Mucosa of descending colon (tissue), 3 donors: ENCODE data around the gene TNFRSF17. TPM values are rescaled to one million over a fixed set of nuclear protein-coding genes. Genes with fewer than 3 reads are reported as not detected.
"Not testable (repeated sequence)": the region's sequence is repeated elsewhere in the genome, so short reads cannot be mapped to it uniquely, and the experiment has no call there.

Source experiments
- ATAC-seq: fragments of 200-7000 bp; cut with Tn5 transposase; one replicate; pipeline ENCODE4 v1.9.1; 2020; ENCODE audit warnings: mild to moderate bottlenecking, moderate library complexity
- DNase-seq, 3 donors: peaks; one replicate each; pipeline ENCODE4 v3.0.0-alpha.2; 2020
- H3K36me3 ChIP-seq: fragments of 200-600 bp; one replicate; pipeline ENCODE4 v1.8.0; 2021; ENCODE audit warnings: low read depth, mild to moderate bottlenecking
- H3K4me1 ChIP-seq: fragments of 200-600 bp; one replicate; pipeline ENCODE4 v1.8.0; 2021; ENCODE audit warnings: low read depth, mild to moderate bottlenecking
- H3K4me3 ChIP-seq: fragments of 200-600 bp; one replicate; pipeline ENCODE4 v1.8.0; 2021; ENCODE audit warnings: mild to moderate bottlenecking
- H3K9me3 ChIP-seq: fragments of 200-600 bp; one replicate; pipeline ENCODE4 v1.8.0; 2021; ENCODE audit warnings: mild to moderate bottlenecking
- CTCF ChIP-seq: fragments of 200-600 bp; IDR thresholded peaks from one replicate; pipeline ENCODE4 v1.8.0; 2022; ENCODE audit warnings: antibody characterized with exemption, mild to moderate bottlenecking
- intact Hi-C, 2 donors: fragments of 100-400 bp; cut with DNase I in 1 of 2; cut with micrococcal nuclease in 1 of 2; formaldehyde crosslinking; loops; one replicate each; pipeline versions ENCODE4 v1.11.0 to v1.11.1; 2022; cut with DNase I, micrococcal nuclease
- total RNA-seq, 3 donors: library from RNA; stranded (reverse); fragmentation: NEBNext Ultra II Directional in 2 of 3; extraction: Animal tissue kit (Norgen Biotek cat#: 25700) in 2 of 3; gene quantifications; one replicate each; pipeline versions ENCODE4 v1.2.1 to v1.2.4, GENCODE V29; 2021 to 2023
- donor health status: DM: no; HTN: no; CAD: no; lungs with moderate emphysema.
- donor health status: DM: no; HTN: no; CAD: no.
- donor health status: DM: no; HTN: yes; CAD: no.

The TNFRSF17 gene
- total RNA-seq, 3 donors from 2014 or later: 1.2 to 3.3 (median 2.1) TPM

GRCh38 chr16:11967195-11967911, 2.3 kb downstream of the TNFRSF17 start:
- ATAC-seq: no peak
- intact Hi-C loops: no loop called here
- Histone ChIP-seq H3K9me3 (no peaks in the 10 kb centered on the region), H3K36me3 (no peaks in the 10 kb centered on the region), H3K4me3 (no peak overlapping the region), H3K4me1 (no peaks in the 10 kb centered on the region)
- no peak for TF ChIP-seq CTCF
- DNase-seq: no peak

GRCh38 chr16:11968577-11968976, 3.6 kb downstream of the TNFRSF17 start:
- no peaks in the 10 kb centered on the region for H3K36me3 ChIP-seq
- DNase-seq (no peak), ATAC-seq (no peak)
- intact Hi-C loops: no loop called here
- TF ChIP-seq CTCF: no peak
- H3K4me3 ChIP-seq: no peak overlapping the region
- H3K4me1 ChIP-seq: no peaks in the 10 kb centered on the region
- no peaks in the 10 kb centered on the region for H3K9me3 ChIP-seq

- DNase-seq, intact Hi-C loops, ATAC-seq, H3K4me3 ChIP-seq, H3K36me3 ChIP-seq, H3K9me3 ChIP-seq, H3K4me1 ChIP-seq: not testable (repeated sequence)
Observed at GRCh38 chr16:11970292-11970691, 5.3 kb downstream of the TNFRSF17 start.

GRCh38 chr16:11972128-11972527, 7.1 kb downstream of the TNFRSF17 start:
- intact Hi-C loops: no loop called here
- TF ChIP-seq CTCF: no peak

GRCh38 chr16:11973070-11973469, 8.1 kb downstream of the TNFRSF17 start:
- no peak for ATAC-seq
- intact Hi-C loops: no loop called here
- Histone ChIP-seq H3K4me3 (no peak overlapping the region), H3K36me3 (no peaks in the 10 kb centered on the region), H3K9me3 (no peaks in the 10 kb centered on the region), H3K4me1 (peaks cover 14% of the 10 kb centered on the region)
- DNase-seq: no peak
- no peak for TF ChIP-seq CTCF

More at GRCh38 chr16:11972128-11972527, 7.1 kb downstream of the TNFRSF17 start:
- H3K36me3 ChIP-seq: no peaks in the 10 kb centered on the region
- DNase-seq (peak in 1 of 3 donors; percentile 55), ATAC-seq (no peak)
- peaks cover 6% of the 10 kb centered on the region for H3K4me1 ChIP-seq
- no peaks in the 10 kb centered on the region for H3K9me3 ChIP-seq
- H3K4me3 ChIP-seq: no peak overlapping the region

- Histone ChIP-seq H3K4me1 (peaks cover 16% of the 10 kb centered on the region), H3K36me3 (no peaks in the 10 kb centered on the region), H3K4me3 (peak overlapping the region; percentile 46), H3K9me3 (no peaks in the 10 kb centered on the region)
- peak; percentile 6 for ATAC-seq
- DNase-seq: no peak
- TF ChIP-seq CTCF: no peak
- intact Hi-C loops: no loop called here
Observed at GRCh38 chr16:11976850-11977375, 11.9 kb downstream of the TNFRSF17 start.
